HG03139 (cell line): ENCODE results near the gene SERPINA9.
"Not testable (repeated sequence)": the region's sequence is repeated elsewhere in the genome, so short reads cannot be mapped to it uniquely, and the experiment has no call there.

Experiments used
- ATAC-seq: cut with Tn5 transposase; IDR thresholded peaks from one replicate; pipeline ENCODE4 v1.9.1; 2021; ENCODE audit not compliant: unreplicated experiment

Gene SERPINA9, protein sequence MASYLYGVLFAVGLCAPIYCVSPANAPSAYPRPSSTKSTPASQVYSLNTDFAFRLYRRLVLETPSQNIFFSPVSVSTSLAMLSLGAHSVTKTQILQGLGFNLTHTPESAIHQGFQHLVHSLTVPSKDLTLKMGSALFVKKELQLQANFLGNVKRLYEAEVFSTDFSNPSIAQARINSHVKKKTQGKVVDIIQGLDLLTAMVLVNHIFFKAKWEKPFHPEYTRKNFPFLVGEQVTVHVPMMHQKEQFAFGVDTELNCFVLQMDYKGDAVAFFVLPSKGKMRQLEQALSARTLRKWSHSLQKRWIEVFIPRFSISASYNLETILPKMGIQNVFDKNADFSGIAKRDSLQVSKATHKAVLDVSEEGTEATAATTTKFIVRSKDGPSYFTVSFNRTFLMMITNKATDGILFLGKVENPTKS

DNA sequence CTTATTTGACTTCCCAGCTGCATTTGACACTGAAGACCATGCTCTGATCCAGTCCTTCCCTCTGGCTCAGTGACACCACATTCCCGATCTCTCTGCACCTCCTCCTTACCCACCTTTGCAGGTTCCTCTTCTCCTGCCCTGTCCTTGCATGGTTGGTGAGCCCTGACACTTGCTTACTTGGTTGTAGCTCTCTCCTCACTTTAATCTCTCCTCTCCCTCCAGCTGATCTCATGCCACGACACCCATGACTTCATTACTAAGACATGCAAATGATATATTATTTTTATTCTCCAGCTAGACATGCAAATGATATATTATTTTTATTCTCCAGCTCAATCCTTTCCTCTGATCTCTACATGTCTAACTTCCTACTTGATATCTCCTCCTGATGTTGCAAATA, at the start of gene SERPINA9:
TSS of gene SERPINA9 (minus strand) at position 175 of the 400 bp plus-strand sequence. CDS start 6,357 bp downstream, outside the sequence.
- no peak for ATAC-seq

DNA sequence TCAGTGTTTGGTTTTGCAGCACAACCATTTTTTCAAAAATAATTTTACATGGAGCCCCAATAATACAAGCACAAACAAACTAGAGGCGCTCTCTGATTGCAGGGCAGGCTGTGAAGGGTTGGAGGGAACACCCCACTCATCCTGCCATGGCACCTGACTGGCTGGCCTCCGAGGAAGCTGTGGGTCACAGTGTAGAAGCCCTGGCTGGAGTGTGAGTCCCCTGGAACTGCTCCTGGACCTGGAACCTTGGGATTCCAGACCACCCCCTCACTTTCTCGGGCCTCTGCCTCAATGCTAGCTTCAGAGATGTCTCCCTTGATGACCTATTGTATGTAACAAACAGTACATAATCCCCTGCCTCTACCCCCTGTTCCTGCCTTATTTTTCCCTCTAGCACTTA, 48.1 kb upstream of the SERPINA9 start:
- ATAC-seq: no peak

DNA sequence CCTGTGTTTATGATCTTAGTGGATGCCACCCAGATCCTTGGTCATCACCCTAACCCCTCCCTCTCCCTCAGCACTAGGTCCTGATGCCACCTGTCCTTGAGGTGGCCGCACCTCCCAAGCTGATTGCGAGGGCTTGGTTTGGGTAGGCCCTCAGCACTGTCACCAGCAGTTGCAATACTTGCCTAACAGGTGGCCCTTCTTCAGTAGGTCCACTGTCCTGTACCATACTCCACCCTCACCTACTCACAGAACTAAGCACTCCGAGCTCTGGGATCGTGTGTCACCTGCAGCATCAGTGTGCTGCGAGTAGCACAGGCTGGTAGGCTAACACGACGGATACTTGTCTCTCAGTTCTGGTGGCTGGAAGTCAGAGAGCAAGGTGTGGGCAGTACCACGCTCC, 47.3 kb upstream of the SERPINA9 start:
- ATAC-seq: no peak

DNA sequence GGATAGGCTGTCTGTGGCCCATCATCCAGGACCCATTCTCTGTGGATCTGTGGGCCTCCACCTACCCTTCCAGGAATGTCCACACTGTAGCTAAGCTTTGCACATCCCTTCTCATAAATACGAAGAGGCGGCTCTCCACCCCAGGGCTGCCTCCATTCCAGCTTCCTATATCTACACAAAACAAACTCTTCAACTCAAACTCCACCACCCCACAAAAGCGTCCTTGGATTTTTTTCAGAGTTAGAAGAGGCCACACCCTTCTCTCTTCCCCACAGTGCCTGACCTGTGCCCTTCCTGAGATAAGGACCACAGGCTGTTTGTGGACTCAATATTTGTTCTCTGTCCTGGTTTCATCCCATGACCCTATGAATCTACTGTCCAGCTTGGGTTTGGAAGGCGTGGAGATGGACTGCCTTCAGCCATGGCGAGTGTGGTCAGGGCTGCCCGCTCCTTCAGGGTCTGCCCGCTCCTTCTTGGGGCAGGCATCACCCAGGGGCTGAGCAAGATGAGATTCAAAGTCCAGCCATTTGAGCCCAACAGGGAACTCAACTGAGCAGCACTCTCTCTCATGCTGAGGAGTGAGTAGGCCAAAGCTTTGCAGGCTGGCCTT, 46.2 kb upstream of the SERPINA9 start:
- ATAC-seq: no peak

DNA sequence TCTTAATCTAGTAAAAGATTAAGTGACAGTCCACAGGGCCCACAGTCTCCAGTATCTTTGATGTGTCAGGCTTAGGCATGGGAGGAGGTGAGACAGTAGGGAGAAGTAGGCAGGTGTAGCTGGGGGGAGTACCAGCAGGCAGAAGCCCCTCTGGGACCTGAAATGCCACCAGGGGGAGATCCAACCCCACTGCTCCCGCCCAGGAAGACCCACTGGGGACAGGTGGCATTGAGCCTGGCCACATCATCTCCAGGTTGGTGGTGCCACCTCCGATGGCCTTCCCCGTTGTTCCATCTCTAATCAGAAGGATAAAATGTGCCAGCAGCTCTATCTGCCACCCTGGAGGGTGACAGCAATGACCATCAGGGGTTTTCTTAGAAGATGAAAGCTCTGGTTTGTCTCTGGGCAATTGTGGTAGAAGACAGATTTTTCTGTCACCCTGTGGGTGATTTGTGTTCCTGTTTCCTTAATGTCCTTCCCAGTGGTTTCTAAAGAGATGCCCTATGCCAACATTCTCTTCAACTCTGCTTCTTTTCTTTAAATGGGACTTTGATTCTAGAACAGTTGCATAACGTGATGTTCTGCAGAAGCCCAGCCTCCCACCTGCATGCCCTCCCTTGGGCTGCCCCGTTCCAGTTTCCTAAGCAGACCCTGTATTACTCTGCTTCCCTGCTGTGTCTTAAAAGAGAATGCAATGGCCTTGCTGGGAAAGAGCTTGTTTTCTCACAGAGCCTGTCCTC, 45.5 kb upstream of the SERPINA9 start:
- ATAC-seq: no peak

DNA sequence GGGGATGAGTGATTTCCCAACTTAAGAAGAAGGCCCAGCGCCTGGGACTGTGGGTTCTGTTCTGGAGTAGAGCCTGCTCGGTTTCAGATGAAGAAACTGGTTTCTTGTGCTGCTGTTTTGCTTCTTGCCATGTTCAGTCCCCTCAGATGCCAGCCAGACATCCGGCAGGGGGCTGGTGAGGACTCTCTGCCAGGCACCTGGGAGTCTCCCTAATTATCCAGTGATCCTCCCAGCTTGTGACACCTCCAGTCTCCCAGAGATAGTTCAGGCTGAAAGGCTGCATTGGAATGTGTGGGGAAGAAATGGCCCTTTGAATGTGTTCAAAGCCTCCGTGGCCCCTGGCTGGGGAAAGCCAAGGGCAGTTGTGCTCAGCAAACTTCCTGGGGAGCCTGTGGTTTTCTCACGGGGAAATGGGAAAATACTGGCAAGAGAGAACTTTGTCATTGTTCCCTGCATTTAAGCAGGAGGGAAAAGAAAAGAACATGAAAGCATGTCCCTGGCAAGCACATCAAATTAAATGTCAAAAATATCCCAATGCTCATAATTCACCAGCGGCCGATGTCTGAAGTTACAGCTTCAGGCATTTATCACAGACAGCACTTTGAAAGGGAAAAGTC, 41.8 kb upstream of the SERPINA9 start:
- no peak for ATAC-seq

DNA sequence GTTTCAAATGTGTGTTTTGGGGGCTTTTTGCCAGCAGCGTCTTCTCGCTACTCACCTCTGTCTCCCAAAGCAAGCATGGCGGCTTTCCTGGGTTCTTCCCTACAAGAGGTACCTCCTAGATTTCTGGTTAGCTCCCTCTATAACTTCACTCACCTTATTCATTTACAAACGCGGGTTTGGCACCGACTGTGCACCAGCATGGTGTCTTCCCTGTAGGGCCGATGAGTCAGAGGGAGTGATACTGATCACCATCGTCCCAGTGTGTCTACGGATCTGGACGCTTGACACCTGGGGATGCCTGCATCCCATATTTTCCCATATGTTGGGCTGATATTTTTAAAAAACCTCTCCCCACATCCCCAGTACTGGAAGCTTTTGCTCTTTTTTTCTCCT, 41.2 kb upstream of the SERPINA9 start:
- ATAC-seq: no peak

DNA sequence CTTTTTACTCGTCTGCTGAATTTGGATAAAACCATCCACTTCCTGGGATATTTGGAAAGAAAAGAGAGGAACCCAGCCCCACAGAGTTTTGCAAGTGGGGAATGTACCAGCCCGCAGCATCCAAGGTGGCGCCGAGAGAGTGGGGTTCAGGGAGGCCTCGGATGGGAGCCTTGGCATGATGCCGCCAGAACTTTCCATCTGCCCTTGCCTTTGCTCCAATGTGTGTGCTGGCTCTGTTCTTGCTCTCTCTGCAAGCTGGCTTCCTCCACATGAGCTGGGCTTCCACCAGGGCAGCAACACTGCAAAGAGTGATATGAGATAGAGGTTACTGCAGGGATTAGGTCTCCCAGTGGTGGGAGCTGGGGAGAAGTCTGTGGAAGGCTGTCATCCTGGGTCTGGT, 39.9 kb upstream of the SERPINA9 start:
- ATAC-seq: no peak

DNA sequence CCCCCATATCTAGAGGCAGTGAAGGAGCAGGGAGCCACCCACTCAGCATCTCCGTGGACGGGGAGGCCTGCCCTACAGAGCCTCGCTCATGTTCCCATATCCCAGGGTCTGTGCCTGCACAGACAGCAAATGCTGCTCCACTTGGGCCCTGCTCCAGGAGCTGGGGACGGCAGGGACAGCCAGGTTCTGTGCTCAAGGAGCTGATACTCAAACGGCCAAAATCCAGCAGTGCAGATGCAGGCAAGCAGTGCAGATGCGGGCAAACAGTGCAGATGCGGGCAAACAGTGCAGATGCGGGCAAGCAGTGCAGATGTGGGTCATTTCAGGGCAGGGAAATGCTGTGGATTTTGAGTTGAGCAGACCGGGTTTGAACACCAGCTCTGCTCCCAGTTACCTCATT, 39.4 kb upstream of the SERPINA9 start:
- ATAC-seq: no peak

DNA sequence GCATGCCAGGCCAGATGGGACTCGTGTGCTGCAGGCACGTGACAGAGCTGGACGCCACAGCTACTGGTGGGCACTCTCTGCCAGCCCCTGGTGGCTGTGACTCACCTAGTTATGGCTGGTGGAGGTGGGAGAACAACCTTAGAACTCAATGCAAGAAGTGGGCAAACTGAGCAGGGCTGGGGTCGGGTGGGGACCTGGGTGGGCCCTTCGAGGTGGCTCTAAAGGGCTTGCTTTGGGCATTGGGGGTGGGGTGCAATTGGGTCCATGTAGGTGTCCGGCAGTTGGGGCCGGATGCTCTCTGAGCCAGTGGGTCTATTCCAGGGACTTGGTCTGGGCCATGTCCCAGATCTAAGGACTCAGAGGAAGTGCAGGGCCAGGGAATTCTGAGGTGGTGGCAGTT, 38.4 kb upstream of the SERPINA9 start:
- no peak for ATAC-seq

DNA sequence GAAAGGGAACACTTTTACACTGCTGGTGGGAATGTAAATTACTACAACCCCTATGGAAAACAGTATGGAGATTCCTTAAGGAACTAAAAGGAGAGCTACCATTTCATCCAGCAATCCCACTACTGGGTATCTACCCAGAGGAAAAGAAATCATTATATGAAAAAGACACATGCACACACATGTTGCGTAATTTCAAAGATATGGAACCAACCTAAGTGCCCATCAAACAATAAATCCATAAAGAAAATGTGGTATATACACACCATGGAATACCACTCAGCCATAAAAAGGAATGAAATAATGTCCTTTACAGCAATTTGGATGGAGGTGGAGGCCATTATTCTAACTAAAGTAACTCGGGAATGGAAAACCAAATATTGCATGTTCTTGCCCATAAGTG, 34.5 kb upstream of the SERPINA9 start:
- not testable (repeated sequence) for ATAC-seq

DNA sequence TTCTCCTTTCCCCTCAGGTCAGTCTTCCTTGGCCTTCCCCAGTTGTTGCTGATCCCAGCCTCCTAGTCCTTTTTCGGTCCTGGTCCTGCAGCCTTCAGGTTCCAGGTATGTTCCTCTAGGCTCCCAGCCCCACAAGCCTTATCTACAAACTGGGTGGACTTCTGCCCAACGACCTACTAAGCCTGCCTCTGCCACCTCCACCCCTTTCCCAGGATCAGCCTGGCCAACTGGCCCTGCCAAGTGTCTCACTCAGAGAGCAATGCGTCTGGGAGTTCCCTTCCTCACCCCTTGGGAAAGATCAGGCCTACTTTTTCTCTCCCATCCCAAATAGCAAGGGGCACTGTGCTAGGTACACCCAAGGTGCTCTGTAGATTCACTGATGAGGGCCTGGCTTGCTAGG, 33.4 kb upstream of the SERPINA9 start, which contains the start of gene SERPINA12:
TSS of gene SERPINA12 (minus strand) at position 114 of the 400 bp plus-strand sequence. CDS start 11,072 bp downstream, outside the sequence.
- ATAC-seq: no peak

DNA sequence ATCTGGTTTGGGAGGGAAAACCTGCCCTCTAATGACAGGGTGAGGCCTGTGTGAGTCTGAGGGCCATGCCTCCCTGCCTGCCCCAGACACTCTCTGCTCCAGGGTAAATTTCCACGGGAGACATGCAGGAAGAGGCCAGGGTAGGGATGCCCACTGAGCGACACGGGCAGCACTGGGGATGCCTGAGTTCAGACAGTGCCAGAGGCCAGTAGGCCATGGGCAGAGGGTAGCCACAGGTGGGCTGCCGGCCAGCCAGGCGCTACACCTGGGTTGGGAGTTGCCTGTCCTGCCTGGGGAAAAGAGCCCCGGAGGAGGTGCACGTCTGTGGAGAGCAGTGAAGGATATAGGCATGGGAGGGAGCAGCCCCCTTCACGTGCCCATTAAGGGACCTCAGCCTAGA, 29.6 kb upstream of the SERPINA9 start:
- no peak for ATAC-seq

DNA sequence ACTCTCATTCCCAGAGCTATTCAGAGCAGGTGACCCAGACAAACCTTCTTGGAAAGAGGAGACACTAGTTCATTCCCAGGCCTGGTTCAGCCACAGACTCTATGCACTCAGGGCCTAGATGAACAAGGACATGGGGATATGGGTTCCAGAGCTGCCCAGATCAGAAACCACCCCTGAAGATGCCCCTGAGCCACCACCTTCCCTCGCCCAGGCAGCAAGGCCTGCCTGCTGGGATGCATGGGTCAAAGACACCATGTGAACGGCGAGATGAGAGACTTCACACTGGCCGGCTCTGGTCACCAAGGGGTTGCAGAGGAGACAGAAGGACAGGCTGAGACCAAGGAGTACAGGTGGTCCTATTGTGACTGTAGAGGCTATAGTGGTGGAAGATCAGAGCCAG, 29.2 kb upstream of the SERPINA9 start:
- no peak for ATAC-seq

DNA sequence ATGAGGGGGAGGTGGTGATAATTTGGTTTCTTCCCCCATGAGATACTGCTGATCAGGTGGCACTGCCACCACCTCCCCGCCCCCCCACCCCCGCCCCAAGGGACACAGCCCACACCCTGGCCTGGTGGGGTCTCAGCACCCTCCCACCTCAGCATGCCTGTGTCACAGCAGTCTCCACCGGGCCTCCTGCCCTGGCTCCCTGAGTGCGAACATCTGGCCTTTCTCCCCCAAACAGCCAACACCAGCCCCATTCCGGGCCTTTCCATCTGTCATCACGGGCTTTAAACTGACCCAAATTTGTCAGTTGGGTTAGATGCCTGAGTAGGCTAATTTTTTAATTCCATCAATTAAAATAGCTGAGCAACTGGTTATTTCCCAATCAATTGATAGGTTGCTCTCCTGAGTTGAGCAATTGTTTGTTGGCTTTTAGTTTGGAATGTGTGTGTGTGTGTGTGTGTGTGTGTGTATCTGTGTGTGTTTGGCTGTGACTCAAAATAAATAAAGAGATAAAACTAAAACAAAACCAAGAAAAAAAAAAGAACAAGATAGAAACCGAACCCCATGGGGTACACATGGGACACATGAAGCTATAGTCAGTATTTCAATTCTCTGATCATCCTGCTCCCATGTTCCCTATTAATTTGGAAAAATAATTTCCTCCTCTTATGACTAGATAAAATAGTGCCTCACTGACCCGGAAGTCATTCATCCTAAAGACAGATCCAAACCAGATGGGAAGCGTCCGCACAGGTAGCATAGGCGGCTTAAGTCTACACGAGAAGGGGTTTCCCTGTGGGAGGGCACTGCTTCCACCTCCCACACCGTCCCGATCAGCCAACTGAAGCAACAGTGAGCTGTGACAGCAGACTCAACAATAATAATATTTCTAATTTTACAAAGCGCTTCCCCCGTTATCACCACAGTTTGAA, 25.9 kb upstream of the SERPINA9 start:
- no peak for ATAC-seq

DNA sequence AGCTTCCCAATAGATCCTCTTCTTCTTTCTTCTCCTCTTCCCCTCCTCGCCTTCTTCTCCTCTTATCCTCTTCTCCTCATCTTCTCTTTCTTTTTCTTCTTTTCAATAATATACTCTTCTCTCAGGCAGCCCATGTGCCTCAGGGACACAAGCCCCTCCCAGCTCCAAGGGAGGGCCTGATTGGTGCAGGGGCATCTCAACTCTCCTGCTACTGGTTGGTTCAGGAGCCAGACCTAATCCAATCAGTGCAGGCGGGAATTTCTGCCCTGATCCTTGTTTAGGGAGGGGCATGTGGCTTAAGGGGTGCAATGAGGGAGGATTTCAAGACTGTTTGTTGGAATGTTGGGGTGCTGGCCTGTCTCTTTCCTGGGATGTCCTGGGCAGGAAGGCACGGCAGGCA, 24.3 kb upstream of the SERPINA9 start:
- no peak for ATAC-seq

DNA sequence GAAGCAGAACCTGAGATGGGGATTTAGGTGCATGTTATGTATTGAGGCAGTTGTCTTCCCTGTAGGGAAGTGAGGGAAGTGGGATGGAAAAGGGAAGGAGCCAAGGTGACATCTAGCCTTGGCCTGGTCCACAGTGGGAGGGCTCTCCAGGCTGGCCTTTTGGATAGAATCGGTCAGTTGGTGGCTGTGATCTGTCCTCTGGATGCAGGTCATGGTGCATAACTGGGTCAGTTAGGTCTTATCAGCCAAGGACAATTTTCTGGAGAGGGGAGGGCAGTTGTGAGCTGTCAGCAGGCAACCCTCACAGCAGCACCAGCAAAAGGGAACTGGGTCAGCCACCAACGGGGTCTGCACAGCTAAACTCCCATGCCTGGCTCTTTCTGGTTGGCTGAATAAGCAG, 23.7 kb upstream of the SERPINA9 start:
- no peak for ATAC-seq

DNA sequence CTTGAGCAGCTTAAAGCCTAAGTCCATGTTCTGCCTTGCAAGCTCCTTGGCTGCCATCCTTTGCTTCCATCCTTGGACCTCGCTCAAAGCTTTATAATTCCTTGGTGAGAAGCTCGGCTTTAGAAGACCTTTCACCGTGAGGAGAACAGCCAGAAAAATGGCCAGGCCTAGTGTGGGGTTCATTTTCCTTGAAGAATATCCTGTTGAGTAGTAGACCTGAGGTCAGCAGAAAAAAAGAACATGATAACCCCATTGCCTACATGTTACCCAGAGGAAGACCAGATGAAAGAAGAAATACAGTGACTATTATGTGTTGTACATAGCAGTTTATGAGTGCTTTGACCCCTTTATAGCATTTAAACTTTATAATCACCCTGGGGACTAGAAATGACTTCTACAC, 22.2 kb upstream of the SERPINA9 start:
- ATAC-seq: no peak

DNA sequence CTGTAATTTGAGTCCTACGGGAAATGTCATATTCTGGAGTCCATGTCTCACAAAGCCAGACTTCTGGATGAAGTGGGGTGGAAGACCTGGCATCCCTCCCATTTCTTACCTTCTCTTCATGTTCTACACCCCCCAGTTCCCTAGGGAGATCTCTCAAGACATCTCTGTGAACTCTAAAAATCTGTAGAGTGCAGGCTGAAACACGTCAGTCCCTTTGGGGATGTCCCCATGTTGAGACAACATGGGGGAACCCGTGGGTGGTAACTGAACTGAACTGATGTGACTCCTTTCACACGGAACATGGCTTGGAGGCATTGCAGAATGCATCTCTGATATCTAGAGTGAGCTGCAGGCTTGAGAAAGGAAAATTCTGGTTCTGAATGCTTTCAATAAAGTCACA, 18.1 kb upstream of the SERPINA9 start:
- ATAC-seq: no peak

DNA sequence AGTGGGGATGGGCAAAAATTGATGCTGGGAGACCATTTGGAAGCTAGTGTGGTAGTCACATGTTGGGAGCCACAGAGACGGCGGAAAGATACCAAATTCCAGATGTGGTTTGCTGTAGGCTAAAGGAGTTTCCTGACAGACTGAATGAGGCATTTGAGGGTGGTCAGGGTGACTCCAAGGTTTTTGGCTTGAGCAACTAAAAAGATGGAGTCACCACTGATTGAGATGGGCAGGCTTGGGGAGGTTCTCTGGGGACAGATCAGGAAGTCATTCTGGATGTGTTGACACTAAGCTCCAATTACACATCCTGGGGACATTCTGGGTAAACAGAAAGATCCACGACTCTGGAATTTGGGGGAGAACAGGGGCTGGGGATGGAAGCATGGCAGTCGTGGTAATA, 15.5 kb upstream of the SERPINA9 start:
- ATAC-seq: no peak
